Activated T-cell treated with anti-CD3 and anti-CD28 coated beads for 48 hours (primary cell): ENCODE measurements around the gene UBE2D2.
"Not testable (repeated sequence)": the region's sequence is repeated elsewhere in the genome, so short reads cannot be mapped to it uniquely, and the experiment has no call there.

Source experiments
- DNase-seq: peaks from one replicate; pipeline ENCODE4 v3.0.0-alpha.2; 2020; ENCODE audit warnings: low read depth

UBE2D2 gene

DNA sequence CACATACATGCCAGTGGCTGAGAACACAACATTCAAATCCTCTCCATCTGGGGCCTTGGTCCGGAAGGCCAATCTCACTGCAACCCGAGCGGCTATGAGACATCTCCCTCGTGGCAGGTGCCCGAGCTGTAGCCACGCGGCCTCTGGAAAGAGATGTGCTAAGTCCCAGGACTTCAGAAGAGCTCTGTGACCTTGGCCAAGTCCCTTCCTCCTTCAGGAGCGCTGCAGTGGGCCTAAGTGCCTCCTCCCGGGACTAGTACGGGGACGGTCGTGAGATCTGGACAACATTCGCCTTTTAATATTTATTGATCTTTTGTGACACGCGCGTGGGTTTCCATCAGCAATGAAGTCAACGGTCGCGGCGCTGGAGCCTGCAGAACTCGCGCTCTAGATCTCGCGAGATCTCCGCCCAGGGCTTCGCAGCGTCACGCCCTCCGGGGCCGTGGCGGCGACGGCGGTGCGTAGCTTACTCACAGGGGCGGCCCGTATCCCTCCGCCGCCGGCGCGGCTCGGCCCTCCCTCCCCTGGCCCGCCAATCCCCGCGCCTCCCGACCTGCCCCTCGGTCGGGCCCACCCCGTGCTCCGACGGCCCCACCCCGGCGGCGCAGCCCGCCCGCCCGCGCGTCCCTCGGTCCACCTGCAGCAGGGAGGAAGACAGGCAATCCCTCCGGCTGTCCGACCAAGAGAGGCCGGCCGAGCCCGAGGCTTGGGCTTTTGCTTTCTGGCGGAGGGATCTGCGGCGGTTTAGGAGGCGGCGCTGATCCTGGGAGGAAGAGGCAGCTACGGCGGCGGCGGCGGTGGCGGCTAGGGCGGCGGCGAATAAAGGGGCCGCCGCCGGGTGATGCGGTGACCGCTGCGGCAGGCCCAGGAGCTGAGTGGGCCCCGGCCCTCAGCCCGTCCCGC lies at the start of gene UBE2D2:
Gene UBE2D2 (plus strand): TSS at position 588 of the 903 bp plus-strand sequence. CDS start 453 bp downstream, outside the sequence.
- peak; percentile 98 for DNase-seq

DNA sequence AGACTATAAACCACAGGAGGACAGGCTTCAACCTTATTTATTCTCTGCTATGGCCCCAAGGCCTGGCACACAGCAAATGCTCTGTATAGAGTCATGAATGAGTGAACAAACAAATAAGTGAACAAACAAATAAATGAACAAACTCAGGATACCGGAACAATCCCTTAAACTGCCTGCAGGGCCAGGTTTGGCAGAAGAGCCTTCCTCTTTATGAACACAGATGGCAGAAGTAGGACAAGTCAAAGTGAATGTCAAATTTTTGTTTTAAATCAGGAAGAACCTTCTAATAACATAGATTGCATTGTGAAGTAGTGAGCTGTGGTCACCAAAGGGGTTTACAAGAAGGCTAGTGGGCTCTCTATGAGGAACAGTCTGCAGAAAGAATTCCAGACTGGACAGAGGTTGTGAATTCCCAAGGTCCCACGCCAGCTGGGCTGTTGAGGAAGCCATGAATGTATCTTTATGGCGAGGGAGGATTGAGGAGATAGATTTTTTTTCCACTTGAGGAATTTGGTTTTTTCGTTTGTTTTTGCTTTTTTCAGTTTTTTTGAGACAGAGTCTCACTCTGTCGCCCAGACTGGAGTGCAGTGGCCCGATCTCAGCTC lies 48.3 kb upstream of the UBE2D2 start:
- no peak for DNase-seq

DNA sequence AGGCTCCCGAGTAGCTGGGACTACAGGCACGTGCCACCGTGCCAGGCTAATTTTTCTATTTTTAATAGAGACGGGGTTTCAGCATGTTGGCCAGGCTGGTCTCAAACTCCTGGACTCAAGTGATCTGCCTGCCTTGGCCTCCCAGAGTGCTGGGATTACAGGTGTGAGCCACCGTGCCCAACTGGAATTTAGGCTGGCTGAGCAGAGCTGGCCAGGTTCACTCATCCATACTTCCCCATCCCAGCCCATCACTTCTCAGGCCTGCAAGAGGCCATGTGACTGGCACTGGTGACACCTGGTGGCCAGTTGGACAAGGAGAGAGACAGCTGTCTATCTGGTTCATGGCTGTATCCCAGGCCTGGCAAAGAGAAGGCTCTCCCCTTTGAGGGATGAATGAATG lies 47.7 kb upstream of the UBE2D2 start:
- peak; percentile 67 for DNase-seq

DNA sequence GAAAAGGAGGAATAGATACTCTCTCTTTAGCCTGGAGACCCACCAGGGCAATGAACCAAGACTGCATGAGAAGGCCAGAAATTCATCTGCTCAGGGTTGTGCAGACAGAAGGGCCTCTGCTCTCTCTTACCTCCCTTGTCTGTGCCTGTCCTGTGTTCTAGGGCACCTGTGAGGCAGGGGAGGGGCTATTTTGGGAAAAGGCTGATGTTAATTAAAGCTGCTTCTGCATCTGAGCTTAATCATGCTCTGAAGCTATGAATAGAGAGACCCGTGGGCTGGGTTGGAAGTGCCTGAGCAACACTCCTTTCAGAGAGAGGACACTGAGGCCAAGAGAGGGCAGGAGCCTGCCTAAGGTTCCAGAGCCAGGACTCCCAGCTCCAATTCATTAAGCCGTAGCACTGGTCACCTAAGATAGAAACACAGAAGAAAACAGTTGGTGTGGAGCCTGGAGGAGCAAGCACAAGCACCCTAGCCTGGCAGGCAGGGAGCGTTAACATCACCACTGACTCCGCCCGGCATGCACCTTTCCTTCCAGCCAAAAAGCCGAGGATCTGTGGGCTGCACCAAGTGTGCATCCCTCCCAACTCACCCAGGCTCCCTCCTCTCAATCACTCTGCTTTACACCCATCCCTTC lies 47.2 kb upstream of the UBE2D2 start:
- DNase-seq, result no peak

DNA sequence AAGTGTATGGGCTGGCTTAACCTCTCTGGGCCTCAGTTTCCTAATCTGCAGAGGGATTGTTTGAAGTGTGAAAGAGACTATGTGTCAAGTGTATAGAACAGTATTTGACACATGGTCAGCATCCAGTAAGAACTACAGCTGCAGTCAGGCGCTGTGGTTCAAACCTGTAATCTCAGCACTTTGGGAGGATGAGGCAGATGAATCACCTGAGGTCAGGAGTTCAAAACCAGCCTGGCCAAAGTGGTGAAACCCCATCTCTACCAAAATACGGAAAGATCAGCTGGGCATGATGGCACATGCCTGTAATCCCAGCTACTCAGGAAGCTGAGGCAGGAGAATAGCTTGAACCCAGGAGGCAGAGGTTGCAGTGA lies 46.7 kb upstream of the UBE2D2 start:
- DNase-seq, result no peak

DNA sequence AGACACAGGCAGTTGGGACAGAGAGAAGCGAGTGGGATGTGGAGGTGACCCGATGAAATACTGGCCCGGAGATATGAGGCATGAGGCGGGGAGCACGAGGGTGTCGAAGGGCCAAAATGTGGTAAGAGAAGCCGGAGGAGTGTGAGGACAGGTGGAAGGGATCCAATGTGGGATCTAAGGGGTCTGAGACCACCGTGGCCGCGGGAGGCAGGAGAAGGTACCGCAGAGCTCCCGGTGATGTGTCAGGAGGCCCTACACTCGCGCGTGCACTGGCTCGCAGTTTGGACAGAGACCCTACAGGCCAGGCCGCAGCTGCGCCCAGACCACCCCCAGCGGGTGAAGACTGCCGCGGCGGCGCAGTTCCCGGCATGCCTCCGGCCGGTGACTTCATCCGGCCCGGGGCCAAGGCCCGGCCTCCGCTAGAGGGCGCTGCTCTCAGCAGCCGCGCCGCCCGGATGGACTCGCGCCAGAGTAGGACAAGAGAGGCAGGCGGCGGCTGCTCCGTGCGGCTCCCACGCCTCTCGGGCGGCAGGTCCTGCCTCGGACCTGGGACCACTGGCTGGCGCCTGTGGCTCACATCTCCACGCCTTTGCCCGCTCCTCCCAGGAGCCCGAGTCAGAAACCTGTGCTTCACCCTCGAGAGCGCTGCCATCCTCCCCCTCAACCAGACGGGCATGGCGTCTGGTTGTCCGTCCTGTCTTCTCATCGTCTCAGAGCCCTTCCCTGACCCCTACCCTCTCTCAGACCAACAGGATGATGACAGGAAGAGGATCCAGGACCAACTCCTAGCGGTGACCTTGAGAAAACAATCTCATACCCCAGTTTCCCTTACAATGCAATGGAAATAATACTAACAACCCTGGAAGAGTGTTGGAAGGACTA lies 43.2 kb upstream of the UBE2D2 start:
- peak; percentile 93 for DNase-seq

DNA sequence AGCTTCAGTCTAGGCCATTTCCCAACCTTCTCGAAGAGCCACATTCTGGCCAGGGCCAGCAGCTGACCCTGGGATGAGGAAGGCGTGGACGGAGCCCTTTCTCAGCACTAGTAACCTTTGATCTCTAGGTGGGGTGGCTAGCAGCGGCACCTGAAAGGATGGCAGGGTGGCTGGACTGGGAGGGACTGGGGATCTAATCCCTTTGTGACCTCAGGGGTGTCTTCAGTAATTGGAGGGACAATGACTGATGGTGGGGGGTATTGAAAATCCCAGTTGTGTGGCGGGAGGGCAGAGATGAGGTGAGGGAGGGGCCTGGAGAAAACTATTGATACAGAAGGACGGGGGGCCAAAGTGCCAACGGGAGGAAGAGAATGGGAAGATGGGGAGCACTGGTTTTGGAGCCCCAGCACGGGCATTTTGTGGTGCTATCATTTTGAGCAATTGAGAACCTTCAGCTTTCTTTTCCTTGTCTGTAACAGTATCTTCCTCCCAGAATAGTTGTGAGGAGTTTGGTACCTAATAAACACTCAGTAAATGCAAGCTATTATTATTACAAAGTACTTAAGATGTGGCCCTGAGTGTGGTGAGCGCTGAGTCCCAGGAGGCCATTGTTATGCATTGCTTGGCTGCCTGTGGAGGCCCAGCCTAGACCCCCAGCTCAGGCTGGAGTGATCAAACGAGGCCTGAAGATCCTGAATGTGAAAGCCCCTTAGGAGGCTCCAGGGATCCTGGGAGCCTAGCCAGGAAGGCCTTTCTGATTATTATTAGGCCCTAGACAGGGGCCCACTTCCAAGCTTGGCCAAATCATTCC lies 37.3 kb upstream of the UBE2D2 start:
- DNase-seq, result no peak

DNA sequence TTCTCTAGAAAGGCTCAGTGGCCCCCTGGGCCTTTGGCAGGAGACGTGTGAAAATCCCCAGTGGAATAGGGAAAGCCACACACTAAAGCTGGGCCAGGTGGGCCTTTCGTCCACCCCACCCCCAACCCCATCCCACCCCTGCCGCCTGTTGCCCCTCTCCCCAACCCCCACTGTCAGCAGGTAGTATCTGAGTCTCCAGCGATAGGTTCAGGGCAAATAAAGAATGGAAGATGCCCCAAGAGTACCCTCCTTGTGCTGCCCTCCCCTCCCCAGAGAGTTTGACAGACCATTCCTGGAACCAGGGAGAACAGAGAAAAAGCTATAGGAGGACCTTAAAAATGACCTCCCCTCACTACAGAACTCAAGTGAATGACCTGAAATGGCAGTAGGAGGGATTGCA lies 36.7 kb upstream of the UBE2D2 start:
- DNase-seq, result no peak

DNA sequence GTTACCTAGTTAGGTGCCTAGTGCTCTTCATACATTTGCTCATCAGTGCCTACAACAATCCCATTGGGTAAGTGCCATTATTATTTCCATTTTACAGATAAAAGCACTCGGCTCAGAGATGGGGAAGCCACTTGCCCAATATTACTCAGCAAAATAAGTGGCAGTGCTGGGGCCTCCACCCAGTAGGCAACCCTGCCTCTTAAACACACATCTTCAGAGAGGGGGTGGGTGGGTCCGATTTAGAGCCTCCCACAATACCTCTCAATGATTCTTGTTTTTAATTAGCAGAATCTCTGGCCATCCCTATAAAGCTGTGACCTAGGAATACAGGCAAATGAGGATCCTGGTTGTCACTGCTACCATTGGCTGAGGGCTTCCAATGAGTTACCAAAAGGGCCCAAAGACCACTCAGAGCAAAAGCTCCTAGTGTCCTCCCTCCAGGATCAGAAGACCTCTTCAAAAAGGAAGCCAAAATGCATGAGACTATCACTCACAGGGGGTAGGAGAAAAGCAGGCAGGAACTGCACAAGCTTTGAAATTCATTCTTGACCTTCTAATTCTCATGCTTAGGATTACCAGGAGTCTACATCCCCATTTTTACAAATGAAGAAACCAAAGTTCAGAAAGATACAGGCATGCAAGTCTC lies 36.1 kb upstream of the UBE2D2 start:
- DNase-seq, result no peak

DNA sequence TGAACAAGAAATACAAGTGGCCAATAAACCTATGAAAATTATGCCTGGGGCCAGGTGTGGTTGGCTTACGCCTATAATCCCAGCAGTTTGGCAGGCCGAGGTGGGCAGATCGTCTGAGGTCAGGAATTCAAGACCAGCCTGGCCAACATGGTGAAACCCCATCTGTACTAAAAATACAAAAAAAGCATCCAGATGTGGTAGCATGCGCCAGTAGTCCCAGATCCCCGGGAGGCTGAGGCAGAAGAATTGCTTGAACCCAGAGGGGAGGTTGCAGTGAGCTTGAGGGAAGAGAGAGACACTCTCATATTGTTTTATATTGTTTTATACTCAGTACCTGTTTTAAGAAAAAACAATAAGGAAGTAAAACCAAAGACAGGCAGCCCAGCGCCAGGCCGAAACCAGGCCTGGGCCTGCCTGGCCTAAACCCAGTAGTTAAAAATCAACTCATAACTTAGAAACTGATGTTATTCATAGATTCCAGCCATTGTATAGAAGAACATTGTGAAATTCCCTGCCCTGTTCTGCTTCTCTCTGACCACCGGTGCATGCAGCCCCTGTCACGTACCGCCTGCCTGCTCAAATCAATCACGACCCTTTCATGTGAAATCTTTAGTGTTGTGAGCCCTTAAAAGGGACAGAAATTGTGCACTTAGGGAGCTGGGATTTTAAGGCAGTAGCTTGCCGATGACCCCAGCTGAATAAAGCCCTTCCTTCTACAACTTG lies 35.4 kb upstream of the UBE2D2 start:
- DNase-seq, result not testable (repeated sequence)

DNA sequence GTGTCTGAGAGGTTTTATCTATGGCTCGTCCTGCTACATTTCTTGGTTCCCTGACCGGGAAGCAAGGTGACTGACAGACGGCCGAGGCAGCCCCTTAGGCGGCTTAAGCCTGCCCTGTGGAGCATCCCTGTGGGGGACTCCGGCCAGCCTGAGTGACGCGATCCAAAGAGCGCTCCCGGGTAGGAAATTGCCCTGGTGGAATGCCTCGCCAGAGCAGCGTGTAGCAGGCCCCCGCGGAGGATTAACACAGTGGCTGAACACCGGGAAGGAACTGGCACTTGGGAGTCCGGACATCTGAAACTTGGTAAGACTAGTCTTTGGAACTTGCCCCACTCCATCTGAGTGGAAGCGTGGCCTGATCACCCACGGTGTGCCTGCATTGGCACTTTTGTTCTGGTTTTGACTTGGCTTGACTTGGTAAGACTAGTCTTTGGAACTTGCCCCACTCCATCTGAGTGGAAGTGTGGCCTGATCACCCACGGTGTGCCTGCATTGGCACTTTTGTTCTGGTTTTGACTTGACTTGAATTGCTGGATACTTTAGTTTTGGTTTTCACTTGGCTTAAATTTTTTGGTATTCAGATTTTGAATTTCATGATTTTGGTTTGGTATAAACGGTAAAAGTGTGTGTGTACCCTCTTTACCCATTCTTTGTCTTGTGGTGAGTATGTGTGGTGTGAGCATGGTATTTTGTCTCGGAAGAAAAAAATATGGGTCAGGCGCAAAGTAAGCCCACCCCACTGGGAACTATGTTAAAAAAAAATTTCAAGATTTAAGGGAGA lies 34.6 kb upstream of the UBE2D2 start:
- DNase-seq, result not testable (repeated sequence)

DNA sequence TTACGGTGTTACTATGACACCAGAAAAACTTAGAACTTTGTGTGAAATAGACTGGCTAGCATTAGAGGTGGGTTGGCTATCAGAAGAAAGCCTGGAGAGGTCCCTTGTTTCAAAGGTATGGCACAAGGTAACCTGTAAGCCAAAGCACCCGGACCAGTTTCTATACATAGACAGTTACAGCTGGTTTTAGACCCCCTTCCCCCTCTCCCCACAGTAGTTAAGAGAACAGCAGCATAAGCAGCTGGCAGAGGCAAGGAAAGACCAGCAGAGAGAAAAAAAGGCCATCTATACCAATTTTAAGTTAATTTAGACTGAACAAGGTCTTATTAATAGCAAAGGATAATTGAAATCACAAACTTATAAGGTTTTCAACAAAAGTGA lies 34.1 kb upstream of the UBE2D2 start:
- not testable (repeated sequence) for DNase-seq

DNA sequence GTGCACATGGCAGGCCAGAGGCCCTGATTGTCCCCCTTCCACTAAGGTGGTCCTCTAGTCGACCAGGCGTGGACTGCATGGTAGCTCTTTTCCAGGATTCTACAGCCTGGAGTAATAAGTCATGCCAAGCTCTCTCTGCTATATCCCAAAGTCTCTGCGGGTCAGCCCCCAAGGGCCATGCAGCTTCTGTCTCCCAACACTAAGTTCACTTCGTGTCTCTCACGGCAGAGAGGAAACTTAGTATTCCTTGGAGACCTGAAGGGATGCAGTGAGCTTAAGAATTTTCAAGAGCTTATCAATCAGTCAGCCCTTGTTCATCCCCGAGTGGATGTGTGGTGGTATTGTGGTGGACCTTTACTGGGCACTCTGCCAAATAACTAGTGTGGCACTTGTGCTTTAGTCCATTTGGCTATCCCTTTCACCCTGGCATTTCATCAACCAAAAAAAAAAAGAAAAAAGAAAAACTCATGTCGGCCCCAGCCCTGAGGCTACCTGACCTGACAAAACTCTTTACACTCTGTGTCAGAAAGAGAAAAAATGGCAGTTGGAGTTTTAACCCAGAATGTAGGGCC lies 33.2 kb upstream of the UBE2D2 start:
- not testable (repeated sequence) for DNase-seq

DNA sequence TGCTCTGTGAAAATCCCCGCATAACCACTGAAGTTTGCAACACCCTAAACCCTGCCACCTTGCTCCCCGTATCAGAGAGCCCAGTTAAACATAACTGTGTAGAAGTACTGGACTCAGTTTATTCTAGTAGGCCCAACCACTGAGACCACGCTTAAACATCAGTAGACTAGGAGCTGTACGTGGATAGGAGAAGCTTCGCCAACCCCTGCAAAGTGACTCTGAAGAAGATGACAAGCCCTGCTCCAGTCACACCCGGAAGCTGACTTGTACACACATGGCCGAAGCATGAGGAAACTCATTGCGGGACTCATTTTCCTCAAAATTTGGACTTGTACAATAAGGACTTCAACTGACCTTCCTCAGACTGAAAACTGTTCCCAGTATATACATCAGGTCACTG lies 32.4 kb upstream of the UBE2D2 start:
- DNase-seq, result not testable (repeated sequence)

DNA sequence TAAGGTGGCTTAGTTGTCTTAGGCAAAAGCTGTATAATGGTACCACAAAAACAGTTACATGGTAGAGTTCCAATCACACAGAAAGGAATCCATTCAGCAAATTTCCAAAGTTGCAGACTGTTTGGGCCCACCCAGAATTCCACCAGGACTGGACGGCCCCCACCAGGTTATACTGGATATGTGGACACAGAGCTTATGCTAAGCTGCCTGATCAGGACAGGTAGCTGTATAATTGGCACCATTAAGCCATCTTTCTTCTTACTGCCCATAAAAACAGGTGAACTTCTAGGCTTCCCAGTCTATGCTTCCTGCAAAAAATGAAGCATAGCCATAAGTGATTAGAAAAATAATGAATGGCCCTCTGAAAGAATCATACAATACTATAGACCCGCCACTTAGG lies 31.1 kb upstream of the UBE2D2 start:
- not testable (repeated sequence) for DNase-seq

DNA sequence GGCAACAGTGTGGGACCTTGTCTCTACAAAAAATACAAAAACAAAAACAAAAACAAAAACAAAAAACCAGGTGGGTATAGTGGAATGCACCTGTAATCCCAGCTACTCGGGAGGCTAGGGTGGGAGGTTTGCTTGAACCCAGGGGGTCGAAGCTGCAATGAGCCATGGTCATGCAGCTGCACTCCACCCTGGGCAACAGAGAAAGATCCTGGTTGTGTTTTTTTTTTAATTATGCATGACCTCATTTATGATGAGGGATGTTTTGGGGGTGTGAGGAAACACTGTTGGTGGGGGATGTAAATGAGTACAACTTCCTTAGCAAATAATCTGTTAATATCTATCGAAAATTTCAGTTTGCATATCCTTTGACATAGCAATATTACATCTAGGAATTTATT lies 29.4 kb upstream of the UBE2D2 start:
- no peak for DNase-seq

DNA sequence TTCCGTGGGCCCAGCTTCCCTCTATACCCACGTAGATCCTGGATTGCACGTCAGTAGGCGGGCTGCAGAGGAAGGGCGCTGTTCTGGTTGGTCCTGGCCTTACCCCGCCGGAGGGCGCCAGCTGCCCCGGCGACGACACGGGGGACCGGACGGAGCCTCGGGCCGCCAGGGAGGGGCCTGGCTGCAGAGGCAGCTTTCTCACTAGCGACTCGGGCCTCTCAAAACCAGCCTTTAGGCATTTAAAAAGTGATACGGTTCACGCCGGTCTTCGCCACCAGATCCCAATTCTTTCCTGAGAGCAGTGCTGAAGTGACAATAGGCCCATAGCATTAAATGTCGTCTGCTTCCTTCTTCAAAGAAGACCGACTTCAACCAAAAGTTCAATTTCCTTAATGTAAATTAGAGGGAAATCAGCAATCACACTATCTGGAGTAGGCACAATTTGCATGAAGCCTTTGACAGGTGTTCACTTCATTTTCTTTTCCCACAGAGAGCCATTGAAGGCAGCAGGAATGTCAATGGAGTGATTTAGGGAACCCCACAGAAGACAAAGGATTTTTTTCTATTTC lies 17.6 kb upstream of the UBE2D2 start:
- peak; percentile 53 for DNase-seq

DNA sequence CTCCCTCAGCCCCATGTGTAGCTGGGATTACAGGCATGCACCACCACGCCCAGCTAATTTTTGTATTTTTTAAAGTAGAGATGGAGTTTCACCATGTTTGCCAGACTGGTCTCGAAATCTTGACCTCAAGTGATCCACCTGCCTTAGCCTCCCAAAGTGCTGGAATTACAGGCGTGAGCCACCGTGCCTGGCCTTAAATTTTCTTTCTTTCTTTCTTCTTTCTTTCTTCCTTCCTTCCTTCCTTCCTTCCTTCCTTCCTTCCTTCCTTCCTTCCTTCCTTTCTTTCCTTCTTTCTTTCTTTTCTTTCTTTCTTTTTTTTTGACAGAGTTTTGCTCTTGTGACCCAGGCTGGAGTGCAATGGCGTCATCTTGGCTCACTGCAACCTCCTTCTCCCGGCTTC lies 14.5 kb upstream of the UBE2D2 start:
- not testable (repeated sequence) for DNase-seq
